H1 (cell line): ENCODE results near the gene SLCO2A1. TPM values are rescaled to one million over a fixed set of nuclear protein-coding genes. Genes with fewer than 3 reads are reported as not detected.

Experiments used
- CTCF ChIA-PET: fragments of 300-600 bp; sonication (Branson Sonifier 250); formaldehyde crosslinking; loops from one replicate; lab custom pipeline; 2021; ENCODE audit not compliant: partially characterized antibody; lab: Charles Lee
- POLR2A ChIA-PET: fragments of 300-600 bp; sonication (Branson Sonifier 250); formaldehyde crosslinking; loops from one replicate; lab custom pipeline; 2021; ENCODE audit warnings: inconsistent platforms; ENCODE audit not compliant: partially characterized antibody; lab: Charles Lee
- DNase-seq, 2 experiments: peaks; one replicate each; pipeline versions ENCODE4 v3.0.0 to v3.0.0-alpha.2; 2010 to 2022; ENCODE audit warnings: low spot score in 2 of 2, low read depth in 1 of 2, mixed read lengths in 1 of 2
- FAIRE-seq: peaks from 2 replicates; lab custom pipeline; 2011; peaks lifted over from hg19 to GRCh38; lab: Jason Lieb, UNC
- H2AFZ ChIP-seq: 2 replicates; pipeline ENCODE4 v1.8.1; 2012; ENCODE audit warnings: low read length, inconsistent platforms
- H2AK5ac ChIP-seq: 2 replicates; pipeline ENCODE4 v1.6.1; 2013; ENCODE audit warnings: low read depth, low read length
- H2BK120ac ChIP-seq: replicated peaks from 2 replicates; pipeline ENCODE3; 2013; ENCODE audit warnings: low read depth, low read length, inconsistent platforms
- H2BK12ac ChIP-seq: 2 replicates; pipeline ENCODE4 v1.6.1; 2013; ENCODE audit warnings: low read depth, low read length
- H2BK15ac ChIP-seq: 2 replicates; pipeline ENCODE4 v1.6.1; 2013; ENCODE audit warnings: low read length
- H2BK20ac ChIP-seq: 2 replicates; pipeline ENCODE4 v1.6.1; 2013; ENCODE audit warnings: low read length
- H2BK5ac ChIP-seq: 2 replicates; pipeline ENCODE4 v1.6.1; 2013; ENCODE audit warnings: low read depth, low read length
- H3K14ac ChIP-seq: 2 replicates; pipeline ENCODE4 v1.6.1; 2013; ENCODE audit warnings: inconsistent platforms; ENCODE audit not compliant: insufficient read length
- H3K18ac ChIP-seq: 2 replicates; pipeline ENCODE4 v1.6.1; 2013; ENCODE audit warnings: low read length; ENCODE audit errors: extremely low read depth
- H3K23ac ChIP-seq: 2 replicates; pipeline ENCODE4 v1.6.1; 2013; ENCODE audit warnings: inconsistent platforms; ENCODE audit not compliant: insufficient read length
- H3K23me2 ChIP-seq: 2 replicates; pipeline ENCODE4 v1.6.1; 2013; ENCODE audit warnings: low read depth, low read length
- H3K27ac ChIP-seq: 2 replicates; pipeline ENCODE4 v1.6.1; 2011; ENCODE audit warnings: low read depth, low read length, inconsistent platforms
- H3K27me3 ChIP-seq, 4 experiments: replicated peaks in 1 of 4; 1 replicate in 1 of 4; 2 replicates in 3 of 4; pipeline versions ENCODE4 v1.6.1 to v1.8.1; 2011 to 2013; ENCODE audit warnings: low read length in 3 of 4, mild to moderate bottlenecking in 3 of 4, inconsistent platforms in 2 of 4, mixed read lengths in 2 of 4, moderate library complexity in 1 of 4; ENCODE audit not compliant: control insufficient read depth in 3 of 4, insufficient read depth in 3 of 4; ENCODE audit errors: extremely low read depth in 1 of 4
- H3K36me3 ChIP-seq, 4 experiments: 2 replicates each; pipeline versions ENCODE4 v1.6.1 to v1.8.1; 2011 to 2013; ENCODE audit warnings: mild to moderate bottlenecking in 4 of 4, low read length in 3 of 4, moderate library complexity in 2 of 4, control low read depth in 1 of 4, inconsistent platforms in 1 of 4; ENCODE audit not compliant: insufficient read depth in 4 of 4, control insufficient read depth in 2 of 4
- H3K4ac ChIP-seq: replicated peaks from 2 replicates; pipeline ENCODE3; 2013; ENCODE audit warnings: low read length, low read depth, mixed read lengths, inconsistent platforms; ENCODE audit not compliant: insufficient read length
- H3K4me1 ChIP-seq, 4 experiments: replicated peaks in 1 of 4; 1 replicate in 1 of 4; 2 replicates in 3 of 4; pipeline versions ENCODE4 v1.6.1 to v1.8.1; 2011 to 2013; ENCODE audit warnings: low read length in 3 of 4, inconsistent platforms in 2 of 4, mixed read lengths in 1 of 4; ENCODE audit not compliant: insufficient read depth in 4 of 4, control insufficient read depth in 3 of 4
- H3K4me2 ChIP-seq, 2 experiments: 2 replicates each; pipeline versions ENCODE4 v1.6.1 to v1.8.1; 2011 to 2013; ENCODE audit warnings: low read depth in 2 of 2, low read length in 2 of 2, control low read depth in 1 of 2, inconsistent platforms in 1 of 2, mild to moderate bottlenecking in 1 of 2; ENCODE audit not compliant: insufficient read depth in 1 of 2
- H3K4me3 ChIP-seq, 4 experiments: fragments of 200-600, 300-600 bp in 1 of 4; sonication (generic), shearing (Covaris generic), sonication (Bioruptor Twin) in 1 of 4; 2 replicates each; pipeline versions ENCODE4 v1.5.1 to v1.8.1; 2011 to 2016; ENCODE audit warnings: low read length in 4 of 4, low read depth in 3 of 4, control low read depth in 2 of 4, inconsistent platforms in 2 of 4, mild to moderate bottlenecking in 2 of 4, mixed read lengths in 1 of 4, moderate library complexity in 1 of 4; ENCODE audit not compliant: insufficient read depth in 2 of 4; ENCODE audit errors: extremely low read depth in 1 of 4
- H3K56ac ChIP-seq: replicated peaks from 2 replicates; pipeline ENCODE3; 2013; ENCODE audit warnings: low read depth, mild to moderate bottlenecking, mixed read lengths, low read length, inconsistent platforms; ENCODE audit not compliant: insufficient read length
- H3K79me1 ChIP-seq: 2 replicates; pipeline ENCODE4 v1.6.1; 2013; ENCODE audit warnings: low read depth, low read length, control low read depth
- H3K79me2 ChIP-seq, 2 experiments: 2 replicates each; pipeline versions ENCODE4 v1.6.1 to v1.8.1; 2012 to 2013; ENCODE audit warnings: low read length in 2 of 2, mild to moderate bottlenecking in 2 of 2, inconsistent platforms in 1 of 2; ENCODE audit not compliant: insufficient read depth in 2 of 2, control insufficient read depth in 1 of 2
- H3K9ac ChIP-seq, 4 experiments: replicated peaks in 1 of 4; 1 replicate in 1 of 4; 2 replicates in 3 of 4; pipeline versions ENCODE4 v1.6.1 to v1.8.1; 2011 to 2013; ENCODE audit warnings: low read depth in 3 of 4, low read length in 3 of 4, control low read depth in 2 of 4, mild to moderate bottlenecking in 2 of 4, moderate library complexity in 2 of 4, inconsistent platforms in 1 of 4; ENCODE audit errors: extremely low read depth in 1 of 4
- H3K9me3 ChIP-seq, 2 experiments: 2 replicates each; pipeline versions ENCODE4 v1.6.1 to v1.8.1; 2012 to 2013; ENCODE audit warnings: mild to moderate bottlenecking in 2 of 2, moderate library complexity in 2 of 2, control low read depth in 1 of 2, inconsistent platforms in 1 of 2, low read depth in 1 of 2, low read length in 1 of 2, mixed read lengths in 1 of 2; ENCODE audit not compliant: insufficient read depth in 2 of 2
- H4K20me1 ChIP-seq, 2 experiments: replicated peaks in 1 of 2; 2 replicates each; pipeline versions ENCODE3 to v1.8.1; 2011 to 2013; ENCODE audit warnings: inconsistent platforms in 2 of 2, low read length in 2 of 2, mild to moderate bottlenecking in 1 of 2; ENCODE audit not compliant: insufficient read depth in 2 of 2, control insufficient read depth in 1 of 2
- H4K5ac ChIP-seq: 2 replicates; pipeline ENCODE4 v1.6.1; 2013; ENCODE audit warnings: low read length, low read depth, mixed read lengths, inconsistent platforms; ENCODE audit not compliant: insufficient read length
- H4K8ac ChIP-seq: 2 replicates; pipeline ENCODE4 v1.8.0; 2013; ENCODE audit warnings: mild to moderate bottlenecking, moderate library complexity, low read length, inconsistent platforms; ENCODE audit not compliant: insufficient read depth; ENCODE audit errors: extremely low read depth
- H4K91ac ChIP-seq: replicated peaks from 2 replicates; pipeline ENCODE3; 2013; ENCODE audit warnings: low read length, mixed read lengths, inconsistent platforms; ENCODE audit not compliant: insufficient read length
- BRCA1 ChIP-seq: IDR thresholded peaks from 2 replicates; pipeline ENCODE4 v1.6.1; 2012; ENCODE audit warnings: low read depth, low read length, improper control_type of control experiment
- CBX5 ChIP-seq: fragments of 300-800, 300-1000 bp; sonication (generic); IDR thresholded peaks from 2 replicates; pipeline ENCODE4 v1.7.1; 2016; ENCODE audit warnings: antibody characterized with exemption, low read length, low read depth
- CHD2 ChIP-seq: IDR thresholded peaks from 2 replicates; pipeline ENCODE4 v1.6.1; 2012; ENCODE audit warnings: low read length, improper control_type of control experiment
- CTBP2 ChIP-seq: IDR thresholded peaks from 2 replicates; pipeline ENCODE4 v1.7.0; 2011; ENCODE audit warnings: borderline replicate concordance, mild to moderate bottlenecking, moderate library complexity, mixed read lengths, low read length; ENCODE audit not compliant: insufficient read depth, insufficient read length
- GABPA ChIP-seq: IDR thresholded peaks from 2 replicates; pipeline ENCODE4 v1.6.1; 2011; ENCODE audit warnings: mild to moderate bottlenecking, low read length, moderate library complexity, borderline replicate concordance; ENCODE audit not compliant: insufficient read depth
- JUND ChIP-seq: IDR thresholded peaks from 2 replicates; pipeline ENCODE4 v1.6.1; 2011; ENCODE audit warnings: mild to moderate bottlenecking, improper control_type of control experiment, low read length
- POLR2A ChIP-seq, 2 experiments: IDR thresholded peaks; 1 replicate in 1 of 2; 2 replicates in 1 of 2; pipeline ENCODE4 v1.6.1; 2011; ENCODE audit warnings: low read depth in 2 of 2, low read length in 2 of 2, mild to moderate bottlenecking in 2 of 2; ENCODE audit errors: control extremely low read depth in 1 of 2
- SIX5 ChIP-seq: IDR thresholded peaks from 2 replicates; pipeline ENCODE4 v1.6.1; 2011; ENCODE audit warnings: mild to moderate bottlenecking, low read depth, low read length
- TEAD4 ChIP-seq: IDR thresholded peaks from 2 replicates; pipeline ENCODE4 v1.6.1; 2012; ENCODE audit warnings: low read depth, low read length, inconsistent platforms, mixed read lengths
- ZNF274 ChIP-seq: IDR thresholded peaks from 2 replicates; pipeline ENCODE4 v1.7.0; 2012; ENCODE audit warnings: low read length, borderline replicate concordance; ENCODE audit errors: extremely low read depth
- WGBS, 2 experiments: shearing (Covaris generic) in 1 of 2; methylation state at CpG; one replicate each; pipeline versions ENCODE4 v1.1.6 to v1.1.7; 2013 to 2015; ENCODE audit warnings: low lambda C conversion rate in 2 of 2, mixed read lengths in 2 of 2, inconsistent platforms in 1 of 2, low coverage in 1 of 2, missing lambda C conversion rate in 1 of 2; ENCODE audit not compliant: insufficient replicate concordance in 2 of 2, insufficient coverage in 1 of 2, insufficient read length in 1 of 2; ENCODE audit errors: extremely low coverage in 1 of 2, missing lambda C conversion rate in 1 of 2; 5-methylcytosine and 5-hydroxymethylcytosine counted together
- polyA plus RNA-seq, 7 experiments: library from polyadenylated mRNA; depleted of rRNA in 3 of 7; stranded (reverse) in 5 of 7; unstranded in 2 of 7; fragments of >200 nt in 5 of 7; fragments of 200-250 nt in 2 of 7; gene quantifications; 1 replicate in 5 of 7; 2 replicates in 1 of 7; 4 replicates in 1 of 7; pipeline versions ENCODE4 v1.2.1 to v1.2.3, GENCODE V29; 2011 to 2013; ENCODE audit warnings: missing spikeins in 2 of 7, mixed read lengths in 2 of 7
- total RNA-seq: library from RNA; stranded (reverse); fragmentation: NEBNext Ultra II Directional; extraction: Animal tissue kit (Norgen Biotek cat#: 25700); gene quantifications from 2 replicates; pipeline ENCODE4 v1.2.1, GENCODE V29; 2021

SLCO2A1 gene
- total and polyA plus RNA-seq, 2 of the 8 experiments (the other 6 are each of a cell fraction or from before 2014, with no cell fraction given): 1.1 to 2.3 TPM

GRCh38 chr3:133887074-133887802 lies 142.5 kb downstream of the SLCO2A1 start:
- Histone ChIP-seq H3K23me2 (no peaks in the 10 kb centered on the region), H2BK5ac (no peak overlapping the region), H3K4ac (no peak overlapping the region), H3K23ac (no peak overlapping the region)
- CTCF ChIA-PET: interaction anchor here (0.8 to 1.5 kb wide), 5 partner anchors 8 to 94 kb away, joined by 3 to 4 read pairs (median 3); no protein-coding TSS in a partner anchor
- WGBS, 2 experiments: 86% methylated on average over 4 of the region's 4 CpGs; no CpG with 5 or more reads in 1 of the 2 experiments
- no peak for TF ChIP-seq ZNF274
- no peak for TF ChIP-seq TEAD4
- no peak for TF ChIP-seq GABPA
- no peak for TF ChIP-seq CHD2
- TF ChIP-seq CTBP2: no peak
- no peak for TF ChIP-seq POLR2A (IDR thresholded peaks at IDR 0.05; ENCODE audit: control extremely low read depth in 1 of 2, low read depth in 2 of 2, low read length in 2 of 2)
- TF ChIP-seq SIX5: no peak
- no peak for TF ChIP-seq BRCA1
- no peak for TF ChIP-seq CBX5
- TF ChIP-seq JUND: no peak
- TF ChIP-seq, all 59 proteins: peak for 0
- Histone ChIP-seq H3K27me3 (peaks cover 0 to under 1% (median 0%) of the 10 kb centered on the region in 4 experiments; a peak in 3 of 7 replicates), H2BK120ac (no peak overlapping the region), H4K20me1 (no peaks in the 10 kb centered on the region), H3K79me2 (no peaks in the 10 kb centered on the region), H2BK20ac (no peak overlapping the region), H2BK15ac (no peak overlapping the region), H2AFZ (no peak overlapping the region), H3K4me3 (no peak overlapping the region), H3K27ac (no peak overlapping the region), H3K36me3 (no peaks in the 10 kb centered on the region), H3K9me3 (no peaks in the 10 kb centered on the region), H4K8ac (peak overlapping the region; percentile 45; the same call in 1 of the 2 replicates), H4K91ac (no peak overlapping the region), H4K5ac (no peak overlapping the region), H2AK5ac (no peak overlapping the region), H3K79me1 (no peaks in the 10 kb centered on the region; the same call in 1 of the 2 replicates), H3K56ac (no peak overlapping the region), H3K4me2 (0 out of 4 replicates have a peak overlapping the region, but pooled peaks of 1 of the 2 experiments have one; percentile 20), H2BK12ac (no peak overlapping the region), H3K9ac (no peak overlapping the region), H3K4me1 (peaks cover 0 to 6% (median 1%) of the 10 kb centered on the region in 4 experiments; a peak in 2 of 7 replicates), H3K14ac (no peak overlapping the region), H3K18ac (no peak overlapping the region)
- DNase-seq (peak in 1 of 2 experiments; percentile 44), FAIRE-seq (no peak)
- POLR2A ChIA-PET: no interaction called here
